GM21529 (cell line): ENCODE measurements around the gene PIK3R5.
A peak's percentile ranks its signal among the peaks of the same experiment; 100 is the strongest.

Experiments
- ATAC-seq: cut with Tn5 transposase; IDR thresholded peaks from one replicate; pipeline ENCODE4 v1.9.1; 2021; ENCODE audit not compliant: unreplicated experiment

The PIK3R5 gene

DNA sequence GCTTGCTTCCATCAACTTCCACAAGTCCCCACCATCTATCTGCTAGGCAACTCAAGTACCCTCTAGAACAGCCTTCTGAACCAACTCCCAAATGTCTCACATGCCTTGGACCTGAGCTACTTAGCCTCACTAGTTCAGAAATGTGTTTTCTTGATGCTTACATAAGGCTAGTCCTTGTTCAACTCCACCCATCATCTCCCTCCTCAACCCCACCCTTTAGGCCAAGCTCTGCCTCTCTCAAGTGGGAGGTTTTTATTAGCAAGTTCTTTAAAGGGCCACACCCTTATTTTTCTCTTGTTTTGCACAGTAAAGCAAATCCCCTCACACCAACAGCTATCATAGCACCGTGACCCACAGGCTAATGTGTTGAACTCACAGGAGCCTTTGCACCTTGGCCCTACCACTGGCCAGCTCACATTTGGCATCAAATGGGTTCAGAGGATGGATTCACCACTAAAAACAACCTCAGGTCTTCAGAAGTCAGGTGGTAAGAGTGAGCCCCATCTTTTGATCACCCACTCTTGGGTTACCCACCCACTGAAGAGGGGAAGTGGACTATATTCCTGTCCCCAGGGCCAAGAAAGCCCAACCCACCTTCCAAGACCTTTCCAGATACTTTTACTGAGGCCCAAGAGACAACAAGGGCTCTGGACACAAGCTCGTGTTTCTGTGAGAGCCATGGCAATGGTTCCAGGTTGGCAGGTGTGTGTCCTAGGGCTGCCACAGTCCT lies 12.2 kb downstream of the PIK3R5 start:
- no peak for ATAC-seq

DNA sequence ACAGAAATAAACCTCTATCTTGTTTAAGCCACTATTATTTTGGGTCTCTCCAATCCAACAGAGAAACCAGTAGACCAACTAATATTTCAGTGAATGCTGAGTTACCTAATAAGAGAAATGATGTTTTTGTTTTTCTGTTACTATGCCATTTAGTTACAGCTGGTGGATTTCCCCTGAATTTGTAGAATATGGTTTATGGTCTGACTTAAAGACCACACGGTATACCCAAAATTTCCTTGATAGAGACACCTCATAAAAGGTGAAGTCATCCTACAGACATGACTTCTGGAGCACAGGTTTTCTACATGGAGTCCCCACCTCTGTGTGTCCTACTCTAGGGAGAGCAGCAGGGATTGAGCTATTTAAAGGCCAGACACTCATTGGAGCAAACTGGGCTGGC lies 13.3 kb downstream of the PIK3R5 start:
- no peak for ATAC-seq

DNA sequence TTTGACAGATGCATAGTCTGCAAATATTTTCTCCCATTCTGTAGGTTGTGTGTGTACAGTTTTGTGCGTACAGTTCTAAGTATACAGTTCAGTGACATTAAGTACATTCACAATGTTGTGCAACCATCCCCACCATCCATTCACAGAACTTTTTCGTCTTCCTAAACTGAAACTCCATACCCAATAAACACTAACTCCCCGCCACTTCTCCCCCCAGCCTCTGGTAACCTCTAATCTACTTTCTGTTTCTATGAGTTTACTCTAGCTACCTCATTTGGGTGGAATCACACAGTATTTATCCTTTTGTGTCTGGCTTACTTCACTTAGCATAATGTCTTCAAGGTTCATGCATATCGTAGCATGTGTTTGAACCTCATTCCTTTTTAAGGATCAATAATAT lies 14.3 kb downstream of the PIK3R5 start:
- ATAC-seq = no peak

DNA sequence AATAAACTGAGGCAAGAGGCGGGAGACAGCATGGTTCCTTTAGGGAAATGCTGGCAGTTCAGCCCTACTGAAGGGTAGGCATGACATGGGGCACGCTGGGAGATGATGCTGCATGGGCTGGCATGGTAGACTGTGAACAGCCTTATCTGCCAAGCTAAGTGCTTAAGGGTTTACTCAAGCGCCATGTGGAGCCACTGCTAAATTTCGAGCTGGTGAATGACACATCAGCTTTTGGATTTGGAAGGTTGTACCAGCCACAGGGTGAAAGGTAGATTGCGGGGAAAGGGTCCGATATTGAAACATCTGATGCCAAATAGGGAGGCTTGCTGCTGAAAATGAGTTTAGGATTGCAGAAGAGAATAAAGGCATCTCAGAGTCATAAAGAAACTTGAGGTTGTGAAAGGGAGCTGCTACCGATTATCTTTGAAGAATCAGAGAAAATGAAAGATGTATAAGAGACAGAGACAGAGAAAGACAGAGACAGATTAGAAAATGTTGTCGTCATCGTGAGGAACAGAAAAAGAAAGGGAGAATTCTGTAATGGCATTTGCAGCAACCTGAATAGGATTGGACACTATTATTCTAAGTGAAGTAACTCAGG lies 16.3 kb downstream of the PIK3R5 start:
- peak; percentile 62 for ATAC-seq

DNA sequence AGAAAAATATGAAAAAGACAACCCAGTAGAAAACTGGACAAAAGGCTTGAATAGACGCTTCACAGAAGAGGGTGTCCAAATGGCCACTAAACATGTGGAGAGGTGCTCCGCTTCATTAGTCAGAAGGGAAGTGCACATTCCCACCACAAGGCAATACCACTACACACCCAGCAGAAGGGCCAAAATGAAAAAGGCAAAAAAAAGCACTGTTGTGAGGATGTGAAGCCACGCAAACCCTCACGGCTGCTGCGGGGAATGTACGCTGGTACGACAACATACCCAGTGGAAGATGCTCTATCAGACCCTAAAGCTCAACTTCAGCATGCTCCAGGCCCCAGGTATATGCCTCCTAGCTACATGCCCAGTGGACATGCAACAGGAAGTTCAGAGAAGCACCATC lies 17.0 kb downstream of the PIK3R5 start:
- ATAC-seq = no peak

DNA sequence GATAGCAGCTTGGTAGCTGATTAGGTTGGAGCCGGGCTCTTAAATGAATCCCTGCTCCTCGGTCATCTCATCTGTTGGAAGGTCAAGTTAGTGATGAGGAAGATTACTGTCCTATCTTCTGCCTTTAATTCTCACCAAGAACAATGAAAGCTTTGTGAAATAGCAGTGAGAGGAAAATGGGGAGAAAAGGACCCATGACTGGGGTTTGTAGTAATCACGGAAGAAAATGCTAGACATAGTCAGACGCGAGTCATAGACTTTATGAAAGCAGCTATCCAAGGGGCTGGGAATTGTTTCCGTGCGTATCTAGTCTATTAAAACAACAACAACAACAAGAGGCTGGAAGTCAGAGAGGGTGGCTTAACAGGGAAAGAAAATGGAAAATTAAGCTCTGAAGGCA lies 18.3 kb downstream of the PIK3R5 start:
- no peak for ATAC-seq

DNA sequence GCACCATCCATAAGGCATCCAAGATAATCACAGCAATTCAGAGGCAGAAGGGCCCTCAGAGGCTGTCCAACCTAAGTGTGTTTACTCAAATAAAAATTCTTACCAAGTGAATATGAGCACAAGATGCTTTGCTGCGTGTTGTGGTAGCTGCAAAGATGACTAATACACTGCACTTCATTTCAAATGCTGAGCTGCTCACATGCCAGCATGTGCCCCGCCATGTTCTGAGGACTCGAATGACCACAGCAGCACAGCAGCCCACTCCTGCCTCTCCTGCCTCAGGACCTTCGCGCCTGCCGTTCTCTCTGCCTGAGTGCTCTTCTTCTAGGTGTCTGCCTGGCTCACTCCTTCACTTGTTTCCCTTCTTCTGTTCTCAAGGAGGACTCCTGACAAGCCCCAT lies 19.0 kb downstream of the PIK3R5 start:
- ATAC-seq = no peak

DNA sequence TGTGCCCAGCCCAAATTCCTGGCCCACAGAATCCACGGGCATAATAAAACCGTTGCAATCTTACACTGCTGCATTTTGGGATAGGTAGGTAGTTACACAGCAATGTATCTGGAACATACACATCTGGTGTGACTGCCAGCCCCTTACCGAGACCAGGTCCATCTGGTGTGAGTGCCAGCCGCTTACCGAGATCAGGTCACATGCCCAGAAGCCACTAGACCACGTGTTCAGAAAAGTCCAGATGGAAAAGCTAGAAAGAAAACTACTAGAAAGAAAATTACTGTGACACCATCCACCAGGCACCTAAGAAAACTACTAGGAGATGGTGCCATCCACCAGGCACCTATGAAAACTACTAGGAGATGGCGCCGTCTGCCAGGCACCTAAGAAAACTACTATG lies 19.4 kb downstream of the PIK3R5 start:
- no peak for ATAC-seq

DNA sequence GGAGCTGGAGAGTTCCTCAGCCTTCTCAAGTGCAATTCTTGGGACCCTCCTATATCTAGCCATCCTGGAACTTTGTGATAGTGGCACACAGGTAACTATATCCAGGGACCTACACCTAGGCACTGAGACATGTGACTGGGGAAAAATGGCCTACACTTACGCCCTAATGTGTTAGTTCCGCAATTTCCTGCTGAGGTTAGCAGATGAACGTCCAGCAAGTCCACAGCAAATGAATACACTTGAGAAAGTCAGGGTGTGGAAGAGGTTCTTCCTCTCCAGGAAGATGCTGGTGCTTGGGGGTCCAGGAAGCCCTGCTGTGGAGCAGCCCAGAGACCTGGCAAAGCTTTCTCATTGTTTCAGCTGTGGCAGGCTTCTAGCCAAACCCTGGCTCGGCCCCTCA lies 20.8 kb downstream of the PIK3R5 start:
- ATAC-seq = no peak

DNA sequence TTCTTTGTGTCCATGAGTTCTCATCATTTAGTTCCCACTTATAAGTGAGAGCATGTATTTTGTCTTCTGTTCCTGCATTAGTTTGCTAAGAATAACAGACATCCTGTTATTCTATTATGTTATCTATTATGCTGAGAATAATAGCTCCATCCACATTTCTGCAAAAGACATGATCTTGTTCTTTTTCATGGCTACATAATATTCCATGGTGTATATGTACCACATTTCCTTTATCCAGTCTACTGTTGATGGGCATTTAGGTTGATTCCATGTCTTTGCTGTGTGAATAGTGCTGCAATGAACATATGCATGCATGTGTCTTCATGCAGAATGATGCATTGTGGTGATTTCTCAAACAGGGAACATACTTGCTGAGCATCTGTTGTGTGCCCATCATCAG lies 21.4 kb downstream of the PIK3R5 start:
- ATAC-seq = no peak

DNA sequence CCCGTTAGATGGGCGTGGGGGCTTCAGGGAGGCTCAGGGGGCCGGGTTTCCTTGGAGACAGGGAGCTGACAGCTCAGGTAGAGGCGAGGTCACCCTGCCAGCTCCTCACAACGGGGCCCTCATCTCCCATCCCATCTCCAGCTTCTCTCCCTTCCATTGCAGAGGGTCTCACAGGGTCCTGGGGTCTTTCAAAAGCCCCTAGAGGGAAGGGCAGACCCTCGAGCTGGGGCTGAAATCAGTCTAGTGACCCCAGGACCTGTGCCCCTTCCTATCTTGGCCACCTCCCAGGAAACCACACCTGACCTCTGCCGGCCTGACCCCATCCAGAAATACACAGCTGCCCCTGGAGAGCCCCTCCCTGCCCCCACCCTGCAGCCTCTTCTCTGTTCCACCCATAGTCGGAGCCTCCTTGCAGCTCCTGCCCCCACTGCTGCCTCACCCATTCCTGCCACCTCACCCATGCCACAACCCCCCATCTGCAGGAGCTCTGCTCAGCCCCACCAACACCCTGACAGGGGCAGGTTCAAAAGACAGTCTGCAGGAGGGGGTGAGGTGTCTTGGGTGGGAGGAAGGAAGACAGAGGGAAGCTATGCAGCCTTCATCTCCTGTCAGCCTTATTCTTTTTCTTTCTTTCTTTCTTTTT lies 23.4 kb downstream of the PIK3R5 start:
- peak; percentile 3 for ATAC-seq

DNA sequence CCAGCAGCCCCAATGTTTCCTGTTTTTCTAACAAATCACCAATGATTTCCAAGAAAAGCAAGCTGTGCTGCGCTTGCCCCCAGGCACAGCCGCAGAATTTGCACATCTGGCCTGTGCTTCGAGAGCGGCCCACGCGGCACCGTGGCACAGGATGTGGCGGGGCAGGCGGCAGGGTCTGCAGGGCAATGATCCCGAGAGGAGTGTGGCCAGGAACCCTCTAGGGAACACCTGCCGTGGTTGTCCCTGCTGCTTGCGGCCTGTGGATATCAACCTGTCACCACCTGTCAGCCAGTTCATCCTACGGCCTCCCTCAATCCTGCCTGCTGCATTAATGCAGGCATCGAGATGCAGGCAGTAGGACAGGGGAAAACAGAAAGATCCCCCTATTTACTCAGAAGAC lies 24.0 kb downstream of the PIK3R5 start:
- ATAC-seq = peak; percentile 52

DNA sequence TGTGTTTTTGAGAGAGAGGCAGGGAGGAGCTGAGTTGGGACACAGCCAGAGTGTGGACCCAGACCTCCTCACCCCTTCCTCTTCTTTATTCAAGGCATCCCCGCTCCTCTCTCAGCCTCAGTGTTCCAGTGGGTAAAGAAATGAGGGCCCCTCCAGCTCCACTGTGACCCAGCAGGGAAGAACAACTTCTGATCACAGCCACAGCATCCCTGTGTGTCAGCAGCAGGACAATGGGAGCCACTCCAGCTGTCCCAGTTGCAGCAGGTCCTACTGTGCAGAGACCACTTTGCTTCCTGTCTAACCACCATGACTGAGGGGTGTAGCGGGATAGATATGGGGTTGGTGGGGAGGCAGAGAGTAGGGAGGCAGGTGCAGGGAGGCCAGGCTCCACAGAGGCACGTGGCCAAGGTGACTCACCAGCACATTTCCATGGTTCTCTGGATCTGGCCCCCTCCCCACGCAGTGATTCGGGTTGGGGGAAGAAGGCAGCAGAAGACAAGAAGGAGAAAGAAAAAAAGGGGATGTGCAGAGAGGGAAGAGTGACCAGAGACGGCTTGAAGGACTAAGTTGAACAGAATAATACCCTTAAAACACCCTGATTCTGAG lies 24.5 kb downstream of the PIK3R5 start:
- ATAC-seq = no peak

DNA sequence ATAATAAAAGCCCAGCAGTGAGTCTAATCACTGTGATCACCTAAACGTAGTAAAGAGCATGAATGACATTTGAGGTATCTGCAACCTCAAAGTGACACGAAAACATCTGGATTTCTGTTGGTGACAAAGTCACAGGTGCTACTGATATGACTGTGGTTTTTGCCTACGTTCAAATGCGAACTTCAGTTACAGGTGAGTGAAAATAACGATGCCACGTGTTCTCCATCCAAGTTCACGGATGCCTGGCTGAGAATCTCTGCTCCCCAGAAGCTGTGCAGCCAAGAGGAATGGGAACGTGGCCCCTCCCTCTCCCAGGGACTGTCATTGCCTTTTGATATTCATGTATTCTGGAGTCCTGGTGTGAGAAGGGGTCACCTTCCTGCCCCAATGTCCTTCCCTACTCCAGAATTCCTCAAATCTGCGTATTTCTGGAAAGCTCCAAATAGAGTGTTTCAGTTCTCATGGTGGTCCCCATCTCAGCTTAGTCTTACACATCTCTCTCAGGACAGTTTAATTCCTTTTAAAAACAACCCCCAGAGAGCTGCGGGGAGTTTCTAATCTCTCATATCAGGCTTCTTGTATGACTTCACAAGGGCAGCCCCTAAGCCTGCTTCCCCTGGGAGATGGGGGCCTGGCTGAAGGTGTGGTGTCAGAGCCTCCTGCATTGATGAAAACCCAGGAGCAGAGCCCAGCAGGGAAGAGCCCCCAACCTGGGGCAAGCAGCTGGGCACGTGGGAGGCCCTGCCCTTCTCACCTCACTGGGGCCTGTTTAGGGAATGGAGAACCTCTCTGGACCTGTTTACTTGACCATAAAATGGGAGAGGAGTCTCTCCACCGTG lies 25.8 kb downstream of the PIK3R5 start:
- ATAC-seq = peak; percentile 43

DNA sequence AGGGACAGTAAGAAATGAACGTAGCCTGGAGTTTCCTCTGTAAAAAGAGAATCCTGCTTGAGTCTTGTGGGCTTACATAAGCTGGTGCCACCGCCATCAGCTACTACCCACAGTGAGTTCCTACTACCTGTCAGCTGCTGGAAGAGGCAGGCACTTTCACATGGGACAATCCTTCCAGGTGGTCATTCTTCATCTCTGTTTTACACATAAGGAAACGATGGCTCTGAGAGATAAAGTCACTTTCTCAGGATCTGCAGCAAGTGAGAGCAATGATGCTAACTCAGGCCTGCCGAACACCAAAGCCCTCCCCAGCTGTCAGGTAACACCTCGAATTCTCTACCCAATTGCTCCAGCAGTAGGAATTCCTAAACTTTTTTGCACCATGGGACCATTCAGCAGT lies 26.6 kb downstream of the PIK3R5 start:
- no peak for ATAC-seq

DNA sequence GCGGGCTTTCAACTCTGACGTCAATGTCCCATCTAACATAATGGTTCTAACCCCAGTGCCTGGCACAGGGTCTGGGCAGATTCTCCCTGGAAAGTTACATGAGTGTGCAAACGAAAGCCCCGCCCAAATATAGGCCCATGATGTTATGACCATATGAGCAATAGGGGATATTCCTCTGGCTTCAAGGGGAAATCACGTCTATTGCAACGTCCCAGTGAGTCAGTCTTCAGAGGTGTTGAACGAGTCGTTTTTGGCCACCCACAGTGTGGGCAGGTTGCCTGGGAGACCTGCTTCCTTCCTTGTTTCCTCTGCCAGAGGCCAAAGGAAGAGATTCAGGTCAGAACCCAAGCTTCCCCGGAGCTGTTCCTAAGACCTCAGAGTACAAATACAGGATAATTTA lies 30.3 kb downstream of the PIK3R5 start:
- peak; percentile 47 for ATAC-seq

DNA sequence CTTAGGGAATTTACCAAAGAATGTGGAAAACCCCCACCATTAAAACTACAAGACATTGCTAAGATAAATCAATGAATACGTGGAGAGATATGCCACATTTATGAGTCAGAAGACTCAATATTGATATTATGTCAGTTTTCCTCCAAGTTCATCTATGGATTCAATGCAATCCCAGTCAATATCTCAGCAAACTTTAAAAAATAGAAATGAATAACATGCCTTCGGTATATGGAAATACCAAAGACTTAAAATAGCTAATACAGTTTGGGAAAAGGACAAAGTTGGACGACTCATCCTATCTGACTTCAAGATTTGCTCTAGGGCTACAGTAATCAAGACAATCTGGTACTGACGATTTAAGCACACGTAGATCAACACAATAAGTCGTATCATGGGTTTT lies 31.2 kb downstream of the PIK3R5 start:
- no peak for ATAC-seq

DNA sequence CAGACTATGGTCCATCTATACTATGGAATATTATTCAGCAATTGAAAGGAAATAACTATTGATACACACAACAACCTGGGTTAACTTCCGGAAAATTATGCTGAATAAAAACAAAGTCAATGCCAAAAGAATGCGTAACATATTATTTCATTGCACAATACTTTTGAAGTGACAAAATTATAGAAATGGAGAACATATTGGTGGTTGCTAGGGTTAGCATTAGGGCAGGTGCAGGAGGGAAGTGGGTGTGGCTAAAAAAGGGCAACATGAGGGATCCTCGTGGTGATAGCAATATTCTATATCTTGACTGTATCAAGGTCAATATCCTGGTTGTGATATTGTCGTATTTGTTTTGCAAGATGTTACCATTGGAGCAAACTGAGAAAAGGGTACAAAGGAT lies 34.9 kb downstream of the PIK3R5 start:
- ATAC-seq = no peak

DNA sequence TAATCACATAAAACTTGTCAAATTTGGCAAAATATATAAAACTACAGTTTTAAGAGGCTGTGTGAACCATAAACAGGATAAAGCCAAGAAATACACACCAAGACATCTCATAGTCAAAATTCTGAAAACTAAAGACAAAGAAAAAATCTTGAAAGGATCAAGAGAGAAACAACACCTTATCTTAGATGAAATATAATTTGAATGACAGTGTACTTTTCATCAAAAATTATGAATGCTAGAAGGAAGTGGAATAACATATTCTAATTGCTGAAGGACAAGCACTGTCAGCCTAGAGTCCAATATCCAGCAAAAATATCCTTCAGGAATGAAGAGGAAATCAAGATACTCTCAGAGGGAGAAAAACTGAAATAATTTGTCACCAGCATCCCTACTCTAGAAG lies 37.2 kb downstream of the PIK3R5 start:
- no peak for ATAC-seq

DNA sequence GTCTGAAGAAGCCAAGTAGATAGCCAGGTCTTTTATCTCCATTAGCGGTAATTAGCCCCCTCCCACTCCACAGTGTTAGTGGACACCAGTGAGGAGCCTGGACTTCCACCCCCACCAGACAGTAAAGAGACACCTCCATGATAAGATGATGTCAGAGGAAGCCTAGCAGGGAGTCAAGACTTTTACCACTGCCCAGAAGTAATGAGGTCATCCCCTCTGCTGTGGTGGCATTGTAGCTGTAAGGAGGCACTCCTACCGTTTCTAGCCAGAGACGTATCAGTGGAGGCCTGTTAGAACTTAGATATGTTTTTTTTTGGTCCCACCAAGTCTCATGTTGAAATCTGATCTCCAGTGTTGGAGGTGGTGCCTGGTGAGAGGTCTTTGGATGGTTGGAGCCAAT lies 38.1 kb downstream of the PIK3R5 start:
- no peak for ATAC-seq

DNA sequence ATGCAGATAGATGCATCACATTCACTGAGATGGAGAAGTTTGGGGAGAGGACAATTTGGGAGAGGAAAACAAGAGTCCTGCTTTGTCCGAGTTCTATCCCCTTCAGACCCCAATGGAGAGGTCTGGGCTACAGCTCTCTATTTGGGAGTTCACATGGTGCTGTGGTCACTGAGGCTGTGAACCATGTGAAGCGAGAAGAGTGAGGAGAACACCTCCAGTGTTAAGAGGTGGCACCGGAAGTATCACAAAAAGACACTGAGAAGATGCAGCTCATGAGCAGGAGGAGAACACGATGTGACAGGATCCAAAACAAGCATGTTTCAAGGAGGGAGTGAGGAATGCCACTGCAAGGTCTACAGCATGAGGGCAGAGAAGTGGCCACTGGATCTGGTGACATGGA lies 39.7 kb downstream of the PIK3R5 start:
- ATAC-seq = no peak
